K562 (cell line): ENCODE measurements around the gene PRF1. TPM values are rescaled to one million over a fixed set of nuclear protein-coding genes. Genes with fewer than 3 reads are reported as not detected.

ENCODE experiments used
- CSDE1 ChIP-seq, 2 experiments: fragments of 450-650 bp; IDR thresholded peaks; 2 replicates each; pipeline ENCODE4 v1.6.1; 2016; ENCODE audit warnings: mild to moderate bottlenecking in 1 of 2
- polyA plus RNA-seq, 8 experiments: library from polyadenylated mRNA; depleted of rRNA in 4 of 8; stranded (reverse) in 5 of 8; unstranded in 3 of 8; fragments of >200 nt; fragmentation: Nextera tagmentation in 2 of 8; fragmentation: Illumina TruSeq in 1 of 8; extraction: Ambion mirVana in 2 of 8; extraction: Trizol in 1 of 8; gene quantifications; 2 replicates each; pipeline versions ENCODE4 v1.2.1 to v1.2.3, GENCODE V29; 2011 to 2014; ENCODE audit warnings: inconsistent platforms in 1 of 8, missing spikeins in 1 of 8
- total RNA-seq, 7 experiments: library from RNA; depleted of rRNA in 6 of 7; stranded (reverse); fragments of >200 nt in 6 of 7; fragmentation: Illumina TruSeq in 2 of 7; extraction: Trizol in 2 of 7; gene quantifications; 2 replicates each; pipeline versions ENCODE4 v1.2.1 to v1.2.3, GENCODE V29; 2011 to 2021; ENCODE audit warnings: low replicate concordance in 1 of 7
- TF ChIP-seq, protein P1 (sequence below): fragments of 200-800 bp; sonication (Bioruptor generic); IDR thresholded peaks from 2 replicates; pipeline ENCODE4 v1.6.1; 2017; ENCODE audit warnings: missing genetic modification characterization, missing compliant biosample characterization
- TF ChIP-seq, protein P2 (sequence below): fragments of 250-450 bp; sonication (Bioruptor Pico); IDR thresholded peaks from 2 replicates; pipeline ENCODE4 v1.5.0; 2020; ENCODE audit warnings: mild to moderate bottlenecking, borderline replicate concordance
- TF ChIP-seq, protein P3 (sequence below): IDR thresholded peaks from 2 replicates; pipeline ENCODE4 v1.6.1; 2016; ENCODE audit warnings: missing genetic modification characterization, missing compliant biosample characterization
- TF ChIP-seq, protein P4 (sequence below): fragments of 200-600 bp; sonication (generic); IDR thresholded peaks from one replicate; pipeline ENCODE4 v1.6.1; 2012; ENCODE audit warnings: mild to moderate bottlenecking, low read depth, low read length, inconsistent platforms

Gene PRF1
- total and polyA plus RNA-seq, 9 of the 15 experiments (the other 6 are each of a cell fraction or from before 2014, with no cell fraction given), result 3.8 to 8.6 (median 6.3) TPM

DNA sequence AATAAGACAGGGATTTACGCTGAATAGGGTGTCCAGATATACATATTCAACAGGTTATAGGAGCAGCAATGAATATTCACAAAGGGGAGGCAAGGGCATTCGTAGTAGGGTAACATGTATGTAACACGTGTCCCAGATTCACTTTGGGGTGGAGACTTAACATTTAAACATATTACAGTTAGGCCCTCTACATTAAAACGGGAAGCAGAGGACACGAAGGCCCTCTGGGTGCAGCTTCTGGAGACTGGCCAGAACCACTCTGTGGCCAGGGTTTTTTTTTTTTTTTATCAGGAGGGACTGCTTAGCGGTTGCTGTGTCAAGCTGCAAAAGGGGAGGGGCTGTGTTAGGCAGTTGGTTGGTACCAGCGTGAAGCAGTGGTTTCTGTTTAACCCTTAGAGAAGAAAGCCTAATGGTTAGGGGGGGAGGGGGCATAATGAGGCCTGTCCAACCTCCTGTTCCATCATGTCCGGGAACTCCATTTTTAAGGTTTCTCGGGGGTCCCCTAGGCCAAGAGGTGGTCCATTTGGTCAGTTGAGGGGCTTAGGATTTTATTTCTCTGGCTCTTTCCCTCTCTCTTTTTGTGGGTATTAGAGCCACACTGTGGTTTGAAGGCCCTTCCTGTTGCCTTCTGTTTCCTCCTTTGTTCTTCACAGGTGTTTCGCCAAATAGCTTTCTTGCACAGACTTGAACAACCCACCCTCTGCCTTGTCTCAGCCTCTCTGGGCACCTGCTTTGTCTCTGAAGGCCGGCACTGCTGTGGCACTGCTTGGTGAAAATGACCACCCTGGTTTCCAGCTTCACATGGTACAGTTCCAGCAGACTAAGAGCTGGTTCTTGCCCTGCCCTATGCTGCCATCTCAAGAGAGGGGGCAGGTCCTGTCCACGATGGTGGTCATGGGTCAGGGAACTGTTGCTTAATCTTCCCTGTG, 26.4 kb downstream of the PRF1 start (continued):
- TF ChIP-seq, protein P1, sequence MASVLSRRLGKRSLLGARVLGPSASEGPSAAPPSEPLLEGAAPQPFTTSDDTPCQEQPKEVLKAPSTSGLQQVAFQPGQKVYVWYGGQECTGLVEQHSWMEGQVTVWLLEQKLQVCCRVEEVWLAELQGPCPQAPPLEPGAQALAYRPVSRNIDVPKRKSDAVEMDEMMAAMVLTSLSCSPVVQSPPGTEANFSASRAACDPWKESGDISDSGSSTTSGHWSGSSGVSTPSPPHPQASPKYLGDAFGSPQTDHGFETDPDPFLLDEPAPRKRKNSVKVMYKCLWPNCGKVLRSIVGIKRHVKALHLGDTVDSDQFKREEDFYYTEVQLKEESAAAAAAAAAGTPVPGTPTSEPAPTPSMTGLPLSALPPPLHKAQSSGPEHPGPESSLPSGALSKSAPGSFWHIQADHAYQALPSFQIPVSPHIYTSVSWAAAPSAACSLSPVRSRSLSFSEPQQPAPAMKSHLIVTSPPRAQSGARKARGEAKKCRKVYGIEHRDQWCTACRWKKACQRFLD (CRISPR knock-in tag), result 0 out of 2 replicates have a peak, but pooled peaks have one; percentile 14
- TF ChIP-seq, protein P2, sequence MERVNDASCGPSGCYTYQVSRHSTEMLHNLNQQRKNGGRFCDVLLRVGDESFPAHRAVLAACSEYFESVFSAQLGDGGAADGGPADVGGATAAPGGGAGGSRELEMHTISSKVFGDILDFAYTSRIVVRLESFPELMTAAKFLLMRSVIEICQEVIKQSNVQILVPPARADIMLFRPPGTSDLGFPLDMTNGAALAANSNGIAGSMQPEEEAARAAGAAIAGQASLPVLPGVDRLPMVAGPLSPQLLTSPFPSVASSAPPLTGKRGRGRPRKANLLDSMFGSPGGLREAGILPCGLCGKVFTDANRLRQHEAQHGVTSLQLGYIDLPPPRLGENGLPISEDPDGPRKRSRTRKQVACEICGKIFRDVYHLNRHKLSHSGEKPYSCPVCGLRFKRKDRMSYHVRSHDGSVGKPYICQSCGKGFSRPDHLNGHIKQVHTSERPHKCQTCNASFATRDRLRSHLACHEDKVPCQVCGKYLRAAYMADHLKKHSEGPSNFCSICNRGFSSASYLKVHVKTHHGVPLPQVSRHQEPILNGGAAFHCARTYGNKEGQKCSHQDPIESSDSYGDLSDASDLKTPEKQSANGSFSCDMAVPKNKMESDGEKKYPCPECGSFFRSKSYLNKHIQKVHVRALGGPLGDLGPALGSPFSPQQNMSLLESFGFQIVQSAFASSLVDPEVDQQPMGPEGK (CRISPR knock-in tag), result peak; percentile 26; the same call in 1 of the 2 replicates
- TF ChIP-seq CSDE1 (IDR thresholded peaks at IDR 0.05), result no peak
- TF ChIP-seq, protein P3, sequence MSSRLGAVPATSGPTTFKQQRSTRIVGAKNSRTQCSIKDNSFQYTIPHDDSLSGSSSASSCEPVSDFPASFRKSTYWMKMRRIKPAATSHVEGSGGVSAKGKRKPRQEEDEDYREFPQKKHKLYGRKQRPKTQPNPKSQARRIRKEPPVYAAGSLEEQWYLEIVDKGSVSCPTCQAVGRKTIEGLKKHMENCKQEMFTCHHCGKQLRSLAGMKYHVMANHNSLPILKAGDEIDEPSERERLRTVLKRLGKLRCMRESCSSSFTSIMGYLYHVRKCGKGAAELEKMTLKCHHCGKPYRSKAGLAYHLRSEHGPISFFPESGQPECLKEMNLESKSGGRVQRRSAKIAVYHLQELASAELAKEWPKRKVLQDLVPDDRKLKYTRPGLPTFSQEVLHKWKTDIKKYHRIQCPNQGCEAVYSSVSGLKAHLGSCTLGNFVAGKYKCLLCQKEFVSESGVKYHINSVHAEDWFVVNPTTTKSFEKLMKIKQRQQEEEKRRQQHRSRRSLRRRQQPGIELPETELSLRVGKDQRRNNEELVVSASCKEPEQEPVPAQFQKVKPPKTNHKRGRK, result no peak
- TF ChIP-seq, protein P4, sequence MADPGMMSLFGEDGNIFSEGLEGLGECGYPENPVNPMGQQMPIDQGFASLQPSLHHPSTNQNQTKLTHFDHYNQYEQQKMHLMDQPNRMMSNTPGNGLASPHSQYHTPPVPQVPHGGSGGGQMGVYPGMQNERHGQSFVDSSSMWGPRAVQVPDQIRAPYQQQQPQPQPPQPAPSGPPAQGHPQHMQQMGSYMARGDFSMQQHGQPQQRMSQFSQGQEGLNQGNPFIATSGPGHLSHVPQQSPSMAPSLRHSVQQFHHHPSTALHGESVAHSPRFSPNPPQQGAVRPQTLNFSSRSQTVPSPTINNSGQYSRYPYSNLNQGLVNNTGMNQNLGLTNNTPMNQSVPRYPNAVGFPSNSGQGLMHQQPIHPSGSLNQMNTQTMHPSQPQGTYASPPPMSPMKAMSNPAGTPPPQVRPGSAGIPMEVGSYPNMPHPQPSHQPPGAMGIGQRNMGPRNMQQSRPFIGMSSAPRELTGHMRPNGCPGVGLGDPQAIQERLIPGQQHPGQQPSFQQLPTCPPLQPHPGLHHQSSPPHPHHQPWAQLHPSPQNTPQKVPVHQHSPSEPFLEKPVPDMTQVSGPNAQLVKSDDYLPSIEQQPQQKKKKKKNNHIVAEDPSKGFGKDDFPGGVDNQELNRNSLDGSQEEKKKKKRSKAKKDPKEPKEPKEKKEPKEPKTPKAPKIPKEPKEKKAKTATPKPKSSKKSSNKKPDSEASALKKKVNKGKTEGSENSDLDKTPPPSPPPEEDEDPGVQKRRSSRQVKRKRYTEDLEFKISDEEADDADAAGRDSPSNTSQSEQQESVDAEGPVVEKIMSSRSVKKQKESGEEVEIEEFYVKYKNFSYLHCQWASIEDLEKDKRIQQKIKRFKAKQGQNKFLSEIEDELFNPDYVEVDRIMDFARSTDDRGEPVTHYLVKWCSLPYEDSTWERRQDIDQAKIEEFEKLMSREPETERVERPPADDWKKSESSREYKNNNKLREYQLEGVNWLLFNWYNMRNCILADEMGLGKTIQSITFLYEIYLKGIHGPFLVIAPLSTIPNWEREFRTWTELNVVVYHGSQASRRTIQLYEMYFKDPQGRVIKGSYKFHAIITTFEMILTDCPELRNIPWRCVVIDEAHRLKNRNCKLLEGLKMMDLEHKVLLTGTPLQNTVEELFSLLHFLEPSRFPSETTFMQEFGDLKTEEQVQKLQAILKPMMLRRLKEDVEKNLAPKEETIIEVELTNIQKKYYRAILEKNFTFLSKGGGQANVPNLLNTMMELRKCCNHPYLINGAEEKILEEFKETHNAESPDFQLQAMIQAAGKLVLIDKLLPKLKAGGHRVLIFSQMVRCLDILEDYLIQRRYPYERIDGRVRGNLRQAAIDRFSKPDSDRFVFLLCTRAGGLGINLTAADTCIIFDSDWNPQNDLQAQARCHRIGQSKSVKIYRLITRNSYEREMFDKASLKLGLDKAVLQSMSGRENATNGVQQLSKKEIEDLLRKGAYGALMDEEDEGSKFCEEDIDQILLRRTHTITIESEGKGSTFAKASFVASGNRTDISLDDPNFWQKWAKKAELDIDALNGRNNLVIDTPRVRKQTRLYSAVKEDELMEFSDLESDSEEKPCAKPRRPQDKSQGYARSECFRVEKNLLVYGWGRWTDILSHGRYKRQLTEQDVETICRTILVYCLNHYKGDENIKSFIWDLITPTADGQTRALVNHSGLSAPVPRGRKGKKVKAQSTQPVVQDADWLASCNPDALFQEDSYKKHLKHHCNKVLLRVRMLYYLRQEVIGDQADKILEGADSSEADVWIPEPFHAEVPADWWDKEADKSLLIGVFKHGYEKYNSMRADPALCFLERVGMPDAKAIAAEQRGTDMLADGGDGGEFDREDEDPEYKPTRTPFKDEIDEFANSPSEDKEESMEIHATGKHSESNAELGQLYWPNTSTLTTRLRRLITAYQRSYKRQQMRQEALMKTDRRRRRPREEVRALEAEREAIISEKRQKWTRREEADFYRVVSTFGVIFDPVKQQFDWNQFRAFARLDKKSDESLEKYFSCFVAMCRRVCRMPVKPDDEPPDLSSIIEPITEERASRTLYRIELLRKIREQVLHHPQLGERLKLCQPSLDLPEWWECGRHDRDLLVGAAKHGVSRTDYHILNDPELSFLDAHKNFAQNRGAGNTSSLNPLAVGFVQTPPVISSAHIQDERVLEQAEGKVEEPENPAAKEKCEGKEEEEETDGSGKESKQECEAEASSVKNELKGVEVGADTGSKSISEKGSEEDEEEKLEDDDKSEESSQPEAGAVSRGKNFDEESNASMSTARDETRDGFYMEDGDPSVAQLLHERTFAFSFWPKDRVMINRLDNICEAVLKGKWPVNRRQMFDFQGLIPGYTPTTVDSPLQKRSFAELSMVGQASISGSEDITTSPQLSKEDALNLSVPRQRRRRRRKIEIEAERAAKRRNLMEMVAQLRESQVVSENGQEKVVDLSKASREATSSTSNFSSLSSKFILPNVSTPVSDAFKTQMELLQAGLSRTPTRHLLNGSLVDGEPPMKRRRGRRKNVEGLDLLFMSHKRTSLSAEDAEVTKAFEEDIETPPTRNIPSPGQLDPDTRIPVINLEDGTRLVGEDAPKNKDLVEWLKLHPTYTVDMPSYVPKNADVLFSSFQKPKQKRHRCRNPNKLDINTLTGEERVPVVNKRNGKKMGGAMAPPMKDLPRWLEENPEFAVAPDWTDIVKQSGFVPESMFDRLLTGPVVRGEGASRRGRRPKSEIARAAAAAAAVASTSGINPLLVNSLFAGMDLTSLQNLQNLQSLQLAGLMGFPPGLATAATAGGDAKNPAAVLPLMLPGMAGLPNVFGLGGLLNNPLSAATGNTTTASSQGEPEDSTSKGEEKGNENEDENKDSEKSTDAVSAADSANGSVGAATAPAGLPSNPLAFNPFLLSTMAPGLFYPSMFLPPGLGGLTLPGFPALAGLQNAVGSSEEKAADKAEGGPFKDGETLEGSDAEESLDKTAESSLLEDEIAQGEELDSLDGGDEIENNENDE, result no peak
